H1 (cell line): Measurements from ENCODE around the gene LIMK2. TPM values are rescaled to one million over a fixed set of nuclear protein-coding genes. Genes with fewer than 3 reads are reported as not detected.
A peak's percentile ranks its signal among the peaks of the same experiment; 100 is the strongest.

Experiments
- CTCF ChIA-PET: fragments of 300-600 bp; sonication (Branson Sonifier 250); formaldehyde crosslinking; loops from one replicate; lab custom pipeline; 2021; ENCODE audit not compliant: partially characterized antibody; lab: Charles Lee
- POLR2A ChIA-PET: fragments of 300-600 bp; sonication (Branson Sonifier 250); formaldehyde crosslinking; loops from one replicate; lab custom pipeline; 2021; ENCODE audit warnings: inconsistent platforms; ENCODE audit not compliant: partially characterized antibody; lab: Charles Lee
- DNase-seq, 2 experiments: peaks; one replicate each; pipeline versions ENCODE4 v3.0.0 to v3.0.0-alpha.2; 2010 to 2022; ENCODE audit warnings: low spot score in 2 of 2, low read depth in 1 of 2, mixed read lengths in 1 of 2
- FAIRE-seq: peaks from 2 replicates; lab custom pipeline; 2011; peaks lifted over from hg19 to GRCh38; lab: Jason Lieb, UNC
- H2AFZ ChIP-seq: 2 replicates; pipeline ENCODE4 v1.8.1; 2012; ENCODE audit warnings: low read length, inconsistent platforms
- H2AK5ac ChIP-seq: 2 replicates; pipeline ENCODE4 v1.6.1; 2013; ENCODE audit warnings: low read depth, low read length
- H2BK120ac ChIP-seq: replicated peaks from 2 replicates; pipeline ENCODE3; 2013; ENCODE audit warnings: low read depth, low read length, inconsistent platforms
- H2BK12ac ChIP-seq: 2 replicates; pipeline ENCODE4 v1.6.1; 2013; ENCODE audit warnings: low read depth, low read length
- H2BK15ac ChIP-seq: 2 replicates; pipeline ENCODE4 v1.6.1; 2013; ENCODE audit warnings: low read length
- H2BK20ac ChIP-seq: 2 replicates; pipeline ENCODE4 v1.6.1; 2013; ENCODE audit warnings: low read length
- H2BK5ac ChIP-seq: 2 replicates; pipeline ENCODE4 v1.6.1; 2013; ENCODE audit warnings: low read depth, low read length
- H3K14ac ChIP-seq: 2 replicates; pipeline ENCODE4 v1.6.1; 2013; ENCODE audit warnings: inconsistent platforms; ENCODE audit not compliant: insufficient read length
- H3K18ac ChIP-seq: 2 replicates; pipeline ENCODE4 v1.6.1; 2013; ENCODE audit warnings: low read length; ENCODE audit errors: extremely low read depth
- H3K23ac ChIP-seq: 2 replicates; pipeline ENCODE4 v1.6.1; 2013; ENCODE audit warnings: inconsistent platforms; ENCODE audit not compliant: insufficient read length
- H3K23me2 ChIP-seq: 2 replicates; pipeline ENCODE4 v1.6.1; 2013; ENCODE audit warnings: low read depth, low read length
- H3K27ac ChIP-seq: 2 replicates; pipeline ENCODE4 v1.6.1; 2011; ENCODE audit warnings: low read depth, low read length, inconsistent platforms
- H3K27me3 ChIP-seq, 4 experiments: replicated peaks in 1 of 4; 1 replicate in 1 of 4; 2 replicates in 3 of 4; pipeline versions ENCODE4 v1.6.1 to v1.8.1; 2011 to 2013; ENCODE audit warnings: low read length in 3 of 4, mild to moderate bottlenecking in 3 of 4, inconsistent platforms in 2 of 4, mixed read lengths in 2 of 4, moderate library complexity in 1 of 4; ENCODE audit not compliant: control insufficient read depth in 3 of 4, insufficient read depth in 3 of 4; ENCODE audit errors: extremely low read depth in 1 of 4
- H3K36me3 ChIP-seq, 4 experiments: 2 replicates each; pipeline versions ENCODE4 v1.6.1 to v1.8.1; 2011 to 2013; ENCODE audit warnings: mild to moderate bottlenecking in 4 of 4, low read length in 3 of 4, moderate library complexity in 2 of 4, control low read depth in 1 of 4, inconsistent platforms in 1 of 4; ENCODE audit not compliant: insufficient read depth in 4 of 4, control insufficient read depth in 2 of 4
- H3K4ac ChIP-seq: replicated peaks from 2 replicates; pipeline ENCODE3; 2013; ENCODE audit warnings: low read length, low read depth, mixed read lengths, inconsistent platforms; ENCODE audit not compliant: insufficient read length
- H3K4me1 ChIP-seq, 4 experiments: replicated peaks in 1 of 4; 1 replicate in 1 of 4; 2 replicates in 3 of 4; pipeline versions ENCODE4 v1.6.1 to v1.8.1; 2011 to 2013; ENCODE audit warnings: low read length in 3 of 4, inconsistent platforms in 2 of 4, mixed read lengths in 1 of 4; ENCODE audit not compliant: insufficient read depth in 4 of 4, control insufficient read depth in 3 of 4
- H3K4me2 ChIP-seq, 2 experiments: 2 replicates each; pipeline versions ENCODE4 v1.6.1 to v1.8.1; 2011 to 2013; ENCODE audit warnings: low read depth in 2 of 2, low read length in 2 of 2, control low read depth in 1 of 2, inconsistent platforms in 1 of 2, mild to moderate bottlenecking in 1 of 2; ENCODE audit not compliant: insufficient read depth in 1 of 2
- H3K4me3 ChIP-seq, 4 experiments: fragments of 200-600, 300-600 bp in 1 of 4; sonication (generic), shearing (Covaris generic), sonication (Bioruptor Twin) in 1 of 4; 2 replicates each; pipeline versions ENCODE4 v1.5.1 to v1.8.1; 2011 to 2016; ENCODE audit warnings: low read length in 4 of 4, low read depth in 3 of 4, control low read depth in 2 of 4, inconsistent platforms in 2 of 4, mild to moderate bottlenecking in 2 of 4, mixed read lengths in 1 of 4, moderate library complexity in 1 of 4; ENCODE audit not compliant: insufficient read depth in 2 of 4; ENCODE audit errors: extremely low read depth in 1 of 4
- H3K56ac ChIP-seq: replicated peaks from 2 replicates; pipeline ENCODE3; 2013; ENCODE audit warnings: low read depth, mild to moderate bottlenecking, mixed read lengths, low read length, inconsistent platforms; ENCODE audit not compliant: insufficient read length
- H3K79me1 ChIP-seq: 2 replicates; pipeline ENCODE4 v1.6.1; 2013; ENCODE audit warnings: low read depth, low read length, control low read depth
- H3K79me2 ChIP-seq, 2 experiments: 2 replicates each; pipeline versions ENCODE4 v1.6.1 to v1.8.1; 2012 to 2013; ENCODE audit warnings: low read length in 2 of 2, mild to moderate bottlenecking in 2 of 2, inconsistent platforms in 1 of 2; ENCODE audit not compliant: insufficient read depth in 2 of 2, control insufficient read depth in 1 of 2
- H3K9ac ChIP-seq, 4 experiments: replicated peaks in 1 of 4; 1 replicate in 1 of 4; 2 replicates in 3 of 4; pipeline versions ENCODE4 v1.6.1 to v1.8.1; 2011 to 2013; ENCODE audit warnings: low read depth in 3 of 4, low read length in 3 of 4, control low read depth in 2 of 4, mild to moderate bottlenecking in 2 of 4, moderate library complexity in 2 of 4, inconsistent platforms in 1 of 4; ENCODE audit errors: extremely low read depth in 1 of 4
- H3K9me3 ChIP-seq, 2 experiments: 2 replicates each; pipeline versions ENCODE4 v1.6.1 to v1.8.1; 2012 to 2013; ENCODE audit warnings: mild to moderate bottlenecking in 2 of 2, moderate library complexity in 2 of 2, control low read depth in 1 of 2, inconsistent platforms in 1 of 2, low read depth in 1 of 2, low read length in 1 of 2, mixed read lengths in 1 of 2; ENCODE audit not compliant: insufficient read depth in 2 of 2
- H4K20me1 ChIP-seq, 2 experiments: replicated peaks in 1 of 2; 2 replicates each; pipeline versions ENCODE3 to v1.8.1; 2011 to 2013; ENCODE audit warnings: inconsistent platforms in 2 of 2, low read length in 2 of 2, mild to moderate bottlenecking in 1 of 2; ENCODE audit not compliant: insufficient read depth in 2 of 2, control insufficient read depth in 1 of 2
- H4K5ac ChIP-seq: 2 replicates; pipeline ENCODE4 v1.6.1; 2013; ENCODE audit warnings: low read length, low read depth, mixed read lengths, inconsistent platforms; ENCODE audit not compliant: insufficient read length
- H4K8ac ChIP-seq: 2 replicates; pipeline ENCODE4 v1.8.0; 2013; ENCODE audit warnings: mild to moderate bottlenecking, moderate library complexity, low read length, inconsistent platforms; ENCODE audit not compliant: insufficient read depth; ENCODE audit errors: extremely low read depth
- H4K91ac ChIP-seq: replicated peaks from 2 replicates; pipeline ENCODE3; 2013; ENCODE audit warnings: low read length, mixed read lengths, inconsistent platforms; ENCODE audit not compliant: insufficient read length
- BRCA1 ChIP-seq: IDR thresholded peaks from 2 replicates; pipeline ENCODE4 v1.6.1; 2012; ENCODE audit warnings: low read depth, low read length, improper control_type of control experiment
- CEBPB ChIP-seq: IDR thresholded peaks from 2 replicates; pipeline ENCODE4 v1.6.1; 2012; ENCODE audit warnings: low read depth, low read length
- CTBP2 ChIP-seq: IDR thresholded peaks from 2 replicates; pipeline ENCODE4 v1.7.0; 2011; ENCODE audit warnings: borderline replicate concordance, mild to moderate bottlenecking, moderate library complexity, mixed read lengths, low read length; ENCODE audit not compliant: insufficient read depth, insufficient read length
- PHF8 ChIP-seq: fragments of 200-600 bp; sonication (generic); conservative IDR thresholded peaks from 2 replicates; pipeline ENCODE4 v1.7.1; 2012; ENCODE audit warnings: low read depth, mild to moderate bottlenecking, inconsistent platforms, low read length, moderate library complexity
- POLR2AphosphoS5 ChIP-seq: IDR thresholded peaks from 2 replicates; pipeline ENCODE4 v1.6.1; 2011; ENCODE audit warnings: low read depth, low read length
- RAD21 ChIP-seq, 2 experiments: IDR thresholded peaks in 1 of 2; conservative IDR thresholded peaks in 1 of 2; 2 replicates each; pipeline ENCODE4 v1.6.1; 2011; ENCODE audit warnings: low read depth in 2 of 2, low read length in 2 of 2, improper control_type of control experiment in 1 of 2, inconsistent platforms in 1 of 2, mild to moderate bottlenecking in 1 of 2, moderate library complexity in 1 of 2
- RXRA ChIP-seq: IDR thresholded peaks from 2 replicates; pipeline ENCODE4 v1.6.1; 2011; ENCODE audit warnings: low read depth, mild to moderate bottlenecking, low read length, moderate library complexity; ENCODE audit not compliant: insufficient read depth
- SP1 ChIP-seq: IDR thresholded peaks from 2 replicates; pipeline ENCODE4 v1.6.1; 2011; ENCODE audit warnings: low read depth, low read length
- YY1 ChIP-seq: IDR thresholded peaks from 2 replicates; pipeline ENCODE4 v1.6.1; 2011; ENCODE audit warnings: low read depth, mild to moderate bottlenecking, low read length
- WGBS, 2 experiments: shearing (Covaris generic) in 1 of 2; methylation state at CpG; one replicate each; pipeline versions ENCODE4 v1.1.6 to v1.1.7; 2013 to 2015; ENCODE audit warnings: low lambda C conversion rate in 2 of 2, mixed read lengths in 2 of 2, inconsistent platforms in 1 of 2, low coverage in 1 of 2, missing lambda C conversion rate in 1 of 2; ENCODE audit not compliant: insufficient replicate concordance in 2 of 2, insufficient coverage in 1 of 2, insufficient read length in 1 of 2; ENCODE audit errors: extremely low coverage in 1 of 2, missing lambda C conversion rate in 1 of 2; 5-methylcytosine and 5-hydroxymethylcytosine counted together
- polyA plus RNA-seq, 7 experiments: library from polyadenylated mRNA; depleted of rRNA in 3 of 7; stranded (reverse) in 5 of 7; unstranded in 2 of 7; fragments of >200 nt in 5 of 7; fragments of 200-250 nt in 2 of 7; gene quantifications; 1 replicate in 5 of 7; 2 replicates in 1 of 7; 4 replicates in 1 of 7; pipeline versions ENCODE4 v1.2.1 to v1.2.3, GENCODE V29; 2011 to 2013; ENCODE audit warnings: missing spikeins in 2 of 7, mixed read lengths in 2 of 7
- total RNA-seq: library from RNA; stranded (reverse); fragmentation: NEBNext Ultra II Directional; extraction: Animal tissue kit (Norgen Biotek cat#: 25700); gene quantifications from 2 replicates; pipeline ENCODE4 v1.2.1, GENCODE V29; 2021
- TF ChIP-seq, protein P1 (sequence below): IDR thresholded peaks from 2 replicates; pipeline ENCODE4 v1.6.1; 2011; ENCODE audit warnings: low read depth, mild to moderate bottlenecking, low read length; ENCODE audit not compliant: insufficient read depth

LIMK2 gene
- total and polyA plus RNA-seq, 2 of the 8 experiments (the other 6 are each of a cell fraction or from before 2014, with no cell fraction given): 13.2 to 37.6 TPM

DNA sequence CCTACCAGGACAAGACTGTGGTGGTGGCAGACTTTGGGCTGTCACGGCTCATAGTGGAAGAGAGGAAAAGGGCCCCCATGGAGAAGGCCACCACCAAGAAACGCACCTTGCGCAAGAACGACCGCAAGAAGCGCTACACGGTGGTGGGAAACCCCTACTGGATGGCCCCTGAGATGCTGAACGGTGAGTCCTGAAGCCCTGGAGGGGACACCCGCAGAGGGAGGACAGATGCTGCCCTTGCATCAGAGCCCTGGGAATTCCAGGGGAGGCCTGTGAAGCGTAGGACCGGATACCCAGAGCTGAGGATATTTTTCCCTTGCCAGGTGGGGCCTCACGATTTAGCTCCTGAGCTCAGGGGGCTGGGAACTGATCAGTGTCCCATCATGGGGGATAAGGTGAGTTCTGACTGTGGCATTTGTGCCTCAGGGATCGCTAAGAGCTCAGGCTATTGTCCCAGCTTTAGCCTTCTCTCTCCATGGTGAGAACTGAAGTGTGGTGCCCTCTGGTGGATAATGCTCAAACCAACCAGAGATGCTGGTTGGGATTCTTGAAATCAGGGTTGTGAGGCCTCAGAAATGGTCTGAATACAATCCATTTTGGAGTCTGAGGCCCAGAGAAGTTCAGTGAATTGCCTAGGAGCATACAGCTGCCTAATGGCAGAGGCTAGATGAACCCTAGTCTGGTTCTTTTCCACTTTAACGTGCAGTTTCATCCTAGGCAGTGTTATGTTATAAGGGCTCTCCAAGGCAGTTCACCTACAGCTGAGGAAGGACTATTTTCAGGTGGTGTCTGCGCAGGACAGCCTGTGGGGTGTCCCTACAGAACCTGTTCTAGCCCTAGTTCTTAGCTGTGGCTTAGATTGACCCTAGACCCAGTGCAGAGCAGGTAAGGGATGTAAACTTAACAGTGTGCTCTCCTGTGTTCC, 60.7 kb downstream of the LIMK2 start:
- FAIRE-seq: peak; percentile 100
- TF ChIP-seq POLR2AphosphoS5 (no peak), BRCA1 (no peak), CTBP2 (no peak), SP1 (no peak), RAD21 (IDR thresholded peaks at IDR 0.05 in 1 of 2, conservative IDR thresholded peaks at IDR 0.05 in 1 of 2; ENCODE audit: low read depth in 2 of 2, low read length in 2 of 2) (peak; percentile 81 to 90), YY1 (0 out of 2 replicates have a peak, but pooled peaks have one; percentile 23), PHF8 (no peak), RXRA (no peak), CEBPB (peak; percentile 71; the same call in 1 of the 2 replicates)
- TF ChIP-seq, protein P1, sequence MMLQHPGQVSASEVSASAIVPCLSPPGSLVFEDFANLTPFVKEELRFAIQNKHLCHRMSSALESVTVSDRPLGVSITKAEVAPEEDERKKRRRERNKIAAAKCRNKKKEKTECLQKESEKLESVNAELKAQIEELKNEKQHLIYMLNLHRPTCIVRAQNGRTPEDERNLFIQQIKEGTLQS: no peak

More for the DNA sequence above, 60.7 kb downstream of the LIMK2 start:
- no peak overlapping the region for H3K18ac ChIP-seq
- no peaks in the 10 kb centered on the region for H3K9me3 ChIP-seq
- peak overlapping the region; percentile 26 for H4K91ac ChIP-seq
- H2BK5ac ChIP-seq: no peak overlapping the region; the same call in 1 of the 2 replicates
- no peak overlapping the region for H3K4ac ChIP-seq
- peak in 1 of 2 experiments; percentile 77 for DNase-seq
- H4K20me1 ChIP-seq: peaks cover 1 to 3% of the 10 kb centered on the region in 2 experiments
- H3K9ac ChIP-seq: 0 out of 7 replicates have a peak overlapping the region, but pooled peaks of 1 of the 4 experiments have one; percentile 11
- peaks cover 9 to 63% (median 24%) of the 10 kb centered on the region in 4 experiments for H3K36me3 ChIP-seq
- H4K8ac ChIP-seq: no peak overlapping the region
- no peak overlapping the region for H3K14ac ChIP-seq
- no peak overlapping the region for H4K5ac ChIP-seq
- H3K27me3 ChIP-seq: no peaks in the 10 kb centered on the region
- H3K56ac ChIP-seq: no peak overlapping the region
- H2AK5ac ChIP-seq: peak overlapping the region; percentile 6; the same call in 1 of the 2 replicates
- no peak overlapping the region for H3K4me2 ChIP-seq
- H3K79me1 ChIP-seq: no peaks in the 10 kb centered on the region
- H2BK12ac ChIP-seq: no peak overlapping the region
- H2BK120ac ChIP-seq: no peak overlapping the region
- no peak overlapping the region for H2BK15ac ChIP-seq
- no peaks in the 10 kb centered on the region for H3K23me2 ChIP-seq
- no peak overlapping the region for H2BK20ac ChIP-seq
- CTCF ChIA-PET: interaction anchor here (0.7 to 8.2 kb wide), 40 partner anchors 11 to 1113 kb away, joined by 3 to 122 read pairs (median 5); partner anchors contain the start of genes LIMK2, PIK3IP1, RNF185 and SELENOM
- peaks cover 0 to 13% (median 5%) of the 10 kb centered on the region in 4 experiments; a peak in 4 of 7 replicates for H3K4me1 ChIP-seq
- no peak overlapping the region for H2AFZ ChIP-seq
- POLR2A ChIA-PET: interaction anchor here (0.6 to 6.0 kb wide), 10 partner anchors 9 to 74 kb away, joined by 3 to 30 read pairs (median 3); partner anchors contain the start of genes LIMK2, PATZ1 and PIK3IP1
- no peaks in the 10 kb centered on the region for H3K79me2 ChIP-seq
- no peak overlapping the region for H3K23ac ChIP-seq
- no peak overlapping the region for H3K27ac ChIP-seq
- 84% methylated on average over 15 of the region's 15 CpGs; no CpG with 5 or more reads in 1 of the 2 experiments for WGBS, 2 experiments
- no peak overlapping the region for H3K4me3 ChIP-seq
